ENCODE data around the gene SLC5A9. TPM values are rescaled to one million over a fixed set of nuclear protein-coding genes. Genes with fewer than 3 reads are reported as not detected.
A peak's percentile ranks its signal among the peaks of the same experiment; 100 is the strongest.
"Not testable (repeated sequence)": the region's sequence is repeated elsewhere in the genome, so short reads cannot be mapped to it uniquely, and the experiment has no call there.

Gene SLC5A9
- polyA plus RNA-seq, 3 donors: 0.15 to 0.42 (median 0.28) TPM

GRCh38 chr1:48214366-48214765, 8.2 kb upstream of the SLC5A9 start:
- H3K27me3 ChIP-seq (ENCODE audit: control insufficient read depth in 2 of 2, insufficient read depth in 2 of 2, low read length in 2 of 2); H3K36me3 ChIP-seq (replicated peaks in 1 of 2; ENCODE audit: control insufficient read depth in 1 of 2, insufficient read depth in 2 of 2, low read length in 2 of 2); H3K4me3 ChIP-seq (replicated peaks in 1 of 3; ENCODE audit: low read depth in 2 of 3, low read length in 3 of 3); H4K20me1 ChIP-seq (ENCODE audit: insufficient read depth, low read length); H3K36me3 Mint-ChIP-seq; H2AFZ ChIP-seq (ENCODE audit: insufficient read depth, low read depth, low read length, poor library complexity, severe bottlenecking); H3K9ac ChIP-seq (ENCODE audit: insufficient read depth, low read length, poor library complexity, severe bottlenecking); DNase-seq; intact Hi-C loops (cut with micrococcal nuclease); H3K4me3 Mint-ChIP-seq; H3K27me3 Mint-ChIP-seq (ENCODE audit: low read depth in 3 of 3); H3K9me3 Mint-ChIP-seq; H3K27ac ChIP-seq (ENCODE audit: low read depth in 1 of 2, low read length in 2 of 2); H3K9me3 ChIP-seq (replicated peaks in 1 of 2; ENCODE audit: control insufficient read depth in 1 of 2, insufficient read depth in 1 of 2, low read length in 2 of 2); H3K79me2 ChIP-seq (ENCODE audit: insufficient read depth, low read length); H3K4me2 ChIP-seq (replicated peaks; ENCODE audit: extremely low read depth, low read length, poor library complexity, severe bottlenecking): not testable (repeated sequence)
- Mint-ChIP-seq H3K27ac (peak overlapping the region in 1 of 7 donors; percentile 54), H3K4me1 (peaks cover 31% of the 10 kb centered on the region)
- 93% methylated on average over 5 of the region's 6 CpGs for WGBS (ENCODE audit: insufficient coverage)
- H3K4me1 ChIP-seq (ENCODE audit: control insufficient read depth in 1 of 2, insufficient read depth in 2 of 2, low read length in 2 of 2): peaks cover 20 to 25% of the 10 kb centered on the region in 2 donors

GRCh38 chr1:48214820-48215219, 7.7 kb upstream of the SLC5A9 start:
- H3K4me3 Mint-ChIP-seq: no peak overlapping the region
- peaks cover 0 to 8% (median 8%) of the 10 kb centered on the region in 3 donors for H3K27me3 Mint-ChIP-seq (ENCODE audit: low read depth in 3 of 3)
- H2AFZ ChIP-seq (ENCODE audit: insufficient read depth, low read depth, low read length, poor library complexity, severe bottlenecking): no peak overlapping the region
- no peak for TF ChIP-seq CTCF (IDR thresholded peaks at IDR 0.05)
- H3K4me1 ChIP-seq (ENCODE audit: control insufficient read depth in 1 of 2, insufficient read depth in 2 of 2, low read length in 2 of 2): peaks cover 20 to 25% of the 10 kb centered on the region in 2 donors
- H3K27ac ChIP-seq (ENCODE audit: low read depth in 1 of 2, low read length in 2 of 2): no peak overlapping the region
- H3K4me3 ChIP-seq (replicated peaks in 1 of 3; ENCODE audit: low read depth in 2 of 3, low read length in 3 of 3): no peak overlapping the region
- peaks cover 0 to 2% (median 0%) of the 10 kb centered on the region in 7 donors for H3K9me3 Mint-ChIP-seq
- H3K27me3 ChIP-seq (ENCODE audit: control insufficient read depth in 2 of 2, insufficient read depth in 2 of 2, low read length in 2 of 2): no peaks in the 10 kb centered on the region
- H3K79me2 ChIP-seq (ENCODE audit: insufficient read depth, low read length): no peaks in the 10 kb centered on the region
- H3K27ac Mint-ChIP-seq: no peak overlapping the region
- no peaks in the 10 kb centered on the region for H4K20me1 ChIP-seq (ENCODE audit: insufficient read depth, low read length)
- H3K9me3 ChIP-seq (replicated peaks in 1 of 2; ENCODE audit: control insufficient read depth in 1 of 2, insufficient read depth in 1 of 2, low read length in 2 of 2): no peaks in the 10 kb centered on the region
- H3K36me3 ChIP-seq (replicated peaks in 1 of 2; ENCODE audit: control insufficient read depth in 1 of 2, insufficient read depth in 2 of 2, low read length in 2 of 2): no peaks in the 10 kb centered on the region
- no CpG with 5 or more reads among the region's 4 CpGs for WGBS (ENCODE audit: insufficient coverage)
- H3K4me1 Mint-ChIP-seq: peaks cover 31% of the 10 kb centered on the region
- DNase-seq: no peak
- intact Hi-C loops (cut with micrococcal nuclease): no loop called here
- no peak overlapping the region for H3K4me2 ChIP-seq (replicated peaks; ENCODE audit: extremely low read depth, low read length, poor library complexity, severe bottlenecking)
- no peaks in the 10 kb centered on the region for H3K36me3 Mint-ChIP-seq
- H3K9ac ChIP-seq (ENCODE audit: insufficient read depth, low read length, poor library complexity, severe bottlenecking): no peak overlapping the region
